GM18907 (cell line): ENCODE measurements around the gene MRPS31.
A peak's percentile ranks its signal among the peaks of the same experiment; 100 is the strongest.
"Not testable (repeated sequence)": the region's sequence is repeated elsewhere in the genome, so short reads cannot be mapped to it uniquely, and the experiment has no call there.

Experiments
- ATAC-seq: cut with Tn5 transposase; IDR thresholded peaks from one replicate; pipeline ENCODE4 v1.9.1; 2021; ENCODE audit warnings: mild to moderate bottlenecking, moderate library complexity; ENCODE audit not compliant: unreplicated experiment

MRPS31 gene

DNA sequence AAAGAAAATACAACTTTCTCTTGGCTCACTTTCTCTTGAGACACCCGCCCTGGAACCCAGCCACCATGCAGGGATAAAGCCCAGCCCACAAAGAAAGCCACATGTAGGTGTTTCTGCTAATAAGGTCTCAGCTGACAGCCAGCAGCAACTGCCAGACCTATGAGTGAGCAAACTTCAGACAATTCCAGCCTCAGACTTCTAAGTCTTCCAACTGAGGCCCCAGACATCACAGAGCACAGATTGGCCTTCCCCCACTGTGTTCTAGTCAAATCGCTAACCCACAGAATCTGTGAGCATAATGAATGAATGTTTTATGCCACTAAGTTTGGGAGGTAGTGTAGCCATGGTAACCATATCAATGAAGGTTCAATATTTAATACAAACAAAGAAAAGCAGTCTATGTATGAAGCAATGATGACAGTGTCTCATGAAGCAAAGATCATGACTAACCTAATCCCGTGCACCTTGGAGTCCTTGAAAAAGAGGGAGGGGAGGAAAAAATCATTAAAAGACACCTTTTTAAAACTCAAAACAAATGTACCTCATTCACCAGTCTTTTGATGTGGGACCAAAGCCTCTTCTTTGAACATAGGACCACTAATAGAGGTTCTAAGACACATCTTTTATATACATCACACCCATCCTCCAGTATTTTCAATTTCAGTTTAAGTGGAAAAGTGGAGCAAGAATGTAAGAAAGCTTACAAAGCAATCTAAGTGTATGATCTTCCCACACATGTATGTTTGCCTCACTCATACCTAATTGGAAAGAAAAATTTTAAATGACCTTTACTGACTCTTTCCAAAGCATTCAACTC, 6.2 kb downstream of the MRPS31 start:
- no peak for ATAC-seq

DNA sequence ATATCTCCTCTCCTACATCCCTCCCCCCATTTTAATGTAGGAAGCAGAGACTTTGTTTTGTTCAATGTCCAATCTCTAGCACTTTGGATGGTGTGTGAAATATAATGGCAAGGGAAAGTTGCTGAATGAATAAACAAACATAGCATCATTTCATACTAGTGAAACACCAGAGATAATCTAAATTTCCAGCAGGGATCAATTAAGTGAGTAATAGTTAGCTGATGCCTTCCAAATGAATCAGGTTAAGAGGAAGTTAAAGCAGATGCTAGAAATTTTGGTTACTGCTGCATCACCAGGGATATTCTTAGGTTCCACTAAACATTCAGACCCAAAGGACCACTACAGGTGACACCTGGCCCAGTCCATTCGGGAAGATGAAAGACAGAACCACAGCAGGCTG, 8.1 kb downstream of the MRPS31 start:
- no peak for ATAC-seq

DNA sequence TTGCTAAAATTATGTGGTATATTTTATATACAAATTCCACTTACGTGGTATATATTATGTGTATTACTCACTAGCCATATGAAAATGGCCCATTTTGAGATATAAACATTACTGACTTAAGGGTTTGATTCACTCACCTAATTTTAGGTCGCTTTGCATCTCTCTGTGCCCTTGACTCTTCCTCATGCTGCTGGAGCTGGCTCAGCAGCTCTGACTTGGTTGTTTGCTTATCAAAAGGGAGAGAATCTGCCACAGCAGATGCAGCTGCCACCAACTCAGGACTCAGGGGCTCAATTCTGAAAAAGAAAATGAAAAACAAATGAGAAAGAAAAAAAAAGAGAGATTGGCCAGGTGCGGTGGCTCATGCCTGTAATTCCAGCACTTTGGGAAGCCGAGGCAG, 12.2 kb downstream of the MRPS31 start:
- ATAC-seq = no peak

DNA sequence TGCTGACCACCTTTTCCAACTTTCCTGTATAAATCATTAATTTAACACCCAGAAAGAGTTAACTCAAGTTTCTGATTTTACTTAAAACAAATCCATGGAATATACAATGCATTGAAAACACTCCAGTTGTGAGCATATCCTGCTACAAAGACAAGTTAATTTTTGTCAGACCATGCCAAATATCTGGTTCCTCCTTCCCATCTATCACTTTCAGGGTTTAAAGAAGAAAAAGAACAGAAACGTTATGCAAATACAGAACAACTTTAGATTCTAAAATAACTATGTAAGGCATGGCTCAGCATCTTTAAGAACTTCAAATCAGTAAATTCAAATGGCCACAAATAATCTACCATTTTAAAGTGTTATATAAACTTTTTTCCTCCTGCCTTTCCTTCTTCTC, 14.9 kb downstream of the MRPS31 start:
- peak; percentile 66 for ATAC-seq

DNA sequence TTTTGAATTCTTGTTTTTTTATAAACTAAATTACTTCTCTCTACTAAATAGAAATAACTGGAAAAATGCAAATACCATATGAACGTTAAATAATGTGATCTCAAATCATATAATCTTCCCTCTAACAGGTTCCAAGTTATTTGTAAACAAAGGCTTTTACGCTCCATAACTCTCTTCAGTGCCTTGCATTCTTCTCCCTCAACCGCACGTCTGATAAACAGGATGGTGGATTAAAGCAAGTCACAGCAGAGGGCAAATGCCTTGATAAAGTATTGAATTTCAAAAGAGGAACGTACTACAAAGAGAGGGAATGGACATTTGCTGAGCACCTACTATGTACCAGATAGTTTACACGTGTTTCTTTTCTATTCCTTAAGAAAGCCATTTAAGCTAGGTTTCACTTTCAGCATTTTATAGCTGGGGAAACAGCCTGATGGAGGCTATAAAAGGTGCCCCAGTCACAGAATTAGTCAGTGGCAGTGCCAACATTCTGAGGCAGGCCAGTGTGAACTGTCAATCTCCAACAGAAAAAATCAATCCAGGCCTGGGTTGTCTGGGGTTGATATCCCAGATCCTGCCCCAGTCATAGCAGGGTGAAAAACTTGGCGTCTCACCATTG, 15.8 kb downstream of the MRPS31 start:
- ATAC-seq = no peak

DNA sequence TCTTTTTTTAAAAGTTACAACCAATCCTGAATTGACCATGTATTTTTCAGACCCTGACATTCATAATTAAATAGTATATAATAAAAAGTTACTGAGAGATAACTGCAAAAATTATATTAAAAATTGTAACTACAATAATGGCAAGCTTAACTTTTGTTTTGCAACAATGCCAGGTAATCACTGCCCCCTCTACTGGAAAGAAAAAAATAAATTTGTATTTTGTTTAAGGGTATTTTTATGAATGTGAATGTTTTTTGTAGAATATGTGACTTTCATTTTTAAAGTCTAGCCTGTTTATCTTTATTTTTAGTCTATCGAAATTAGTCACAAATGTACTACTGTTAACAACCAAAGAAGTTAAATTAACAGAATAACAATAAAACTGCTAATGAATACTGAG, 21.7 kb downstream of the MRPS31 start:
- ATAC-seq = no peak

DNA sequence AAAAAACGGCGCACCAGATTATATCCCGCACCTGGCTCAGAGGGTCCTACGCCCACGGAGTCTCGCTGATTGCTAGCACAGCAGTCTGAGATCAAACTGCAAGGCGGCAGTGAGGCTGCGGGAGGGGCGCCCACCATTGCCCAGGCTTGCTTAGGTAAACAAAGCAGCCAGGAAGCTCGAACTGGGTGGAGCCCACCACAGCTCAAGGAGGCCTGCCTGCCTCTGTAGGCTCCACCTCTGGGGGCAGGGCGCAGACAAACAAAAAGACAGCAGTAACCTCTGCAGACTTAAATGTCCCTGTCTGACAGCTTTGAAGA, 35.8 kb downstream of the MRPS31 start:
- ATAC-seq = not testable (repeated sequence)

DNA sequence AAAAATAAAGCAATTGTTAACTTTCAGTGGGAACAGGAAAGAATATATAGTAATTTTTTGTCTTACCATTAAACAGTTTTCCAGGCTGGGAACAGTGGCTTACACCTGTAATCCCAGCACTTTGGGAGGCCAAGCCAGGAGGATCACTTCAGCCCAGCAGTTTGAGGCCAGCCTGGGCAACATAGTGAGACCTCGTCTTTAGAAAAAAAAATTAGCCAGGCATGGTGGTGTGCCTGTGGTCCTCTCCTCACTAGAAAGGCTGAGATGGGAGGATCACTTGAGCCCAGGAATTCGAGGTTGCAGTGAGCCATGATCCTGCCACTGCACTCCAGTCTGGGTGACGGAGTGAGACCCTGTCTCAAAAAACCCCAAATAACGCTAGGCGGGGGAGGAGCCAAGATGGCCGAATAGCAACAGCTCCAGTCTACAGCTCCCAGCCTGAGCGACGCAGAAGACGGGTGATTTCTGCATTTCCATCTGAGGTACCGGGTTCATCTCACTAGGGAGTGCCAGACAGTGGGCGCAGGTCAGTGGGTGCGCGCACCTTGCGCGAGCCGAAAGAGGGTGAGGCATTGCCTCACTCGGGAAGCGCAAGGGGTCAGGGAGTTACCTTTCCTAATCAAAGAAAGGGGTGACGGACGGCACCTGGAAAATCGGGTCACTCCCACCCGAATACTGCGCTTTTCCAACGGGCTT, 36.3 kb downstream of the MRPS31 start:
- not testable (repeated sequence) for ATAC-seq

DNA sequence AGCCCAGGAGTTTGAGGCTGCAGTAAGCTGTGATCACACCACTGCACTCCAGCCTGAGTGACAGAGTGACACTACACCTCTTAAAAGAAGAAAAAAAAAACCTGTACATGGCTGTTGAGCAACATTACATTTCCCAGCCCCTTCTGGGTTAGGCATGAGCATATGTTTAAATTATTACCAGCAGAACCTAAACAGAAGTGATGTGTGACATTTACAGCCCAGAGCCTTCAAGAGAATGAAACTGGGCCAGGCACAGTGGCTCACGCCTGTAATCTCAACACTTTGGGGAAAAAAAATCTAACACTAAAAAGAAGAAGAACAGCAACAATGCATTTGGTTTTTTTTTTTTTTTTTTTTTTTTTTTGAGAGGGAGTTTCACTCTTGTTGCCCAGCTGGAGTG, 38.3 kb downstream of the MRPS31 start:
- no peak for ATAC-seq

DNA sequence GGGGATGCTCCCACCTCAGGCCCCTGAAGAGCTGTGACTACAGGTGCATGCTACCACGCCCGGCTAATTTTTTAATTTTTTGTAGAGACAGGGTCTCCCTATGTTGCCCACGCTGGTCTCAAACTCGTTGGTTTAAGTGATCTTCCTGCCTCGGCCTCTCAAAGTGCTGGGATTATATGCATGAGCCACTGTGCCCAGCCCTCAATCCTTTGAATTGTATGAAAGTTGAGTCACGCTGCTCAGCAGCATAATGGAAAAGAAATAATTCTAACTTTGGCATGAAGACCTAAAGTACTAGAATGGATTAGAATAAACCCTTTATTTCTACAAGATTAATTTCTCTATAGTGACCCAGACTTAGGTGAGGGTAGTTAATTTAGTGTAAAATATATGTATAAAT, 42.4 kb downstream of the MRPS31 start:
- ATAC-seq = no peak

DNA sequence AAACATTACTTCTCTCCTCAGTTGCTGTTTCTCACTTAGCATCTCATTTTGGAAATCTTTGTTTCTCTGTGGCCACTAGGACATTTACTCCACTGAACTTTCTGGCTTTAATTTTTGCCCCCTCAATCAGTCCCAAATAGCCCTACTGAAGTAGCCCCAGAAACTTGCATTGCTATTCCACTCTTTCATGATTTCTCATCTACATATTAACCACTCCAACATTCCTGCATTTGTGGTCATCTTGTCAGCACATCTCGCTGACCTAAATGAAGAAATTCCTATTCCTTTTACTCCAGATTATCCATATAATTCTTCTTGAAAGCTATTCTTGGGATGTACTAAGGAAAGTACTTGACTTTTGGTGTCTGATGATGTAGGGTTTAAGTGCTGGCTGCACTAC, 56.6 kb downstream of the MRPS31 start:
- ATAC-seq = not testable (repeated sequence)

DNA sequence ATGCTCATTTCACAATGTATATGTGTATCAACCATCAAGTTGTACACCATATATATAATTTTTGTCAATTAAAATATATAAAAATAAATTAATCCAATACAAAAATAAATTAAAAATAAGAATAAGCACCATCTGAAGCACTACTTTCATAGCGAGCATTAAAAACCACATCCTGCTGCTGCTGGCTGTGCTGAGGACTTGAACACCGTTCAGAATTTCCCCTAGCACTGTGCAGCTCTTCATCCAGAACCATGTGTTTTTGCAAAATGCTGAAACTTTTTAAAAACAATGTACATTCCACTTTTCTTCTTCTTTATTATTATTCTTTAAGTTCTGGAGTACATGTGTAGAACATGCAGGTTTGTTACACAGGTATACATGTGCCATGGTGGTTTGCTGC, 64.6 kb downstream of the MRPS31 start:
- ATAC-seq = no peak

DNA sequence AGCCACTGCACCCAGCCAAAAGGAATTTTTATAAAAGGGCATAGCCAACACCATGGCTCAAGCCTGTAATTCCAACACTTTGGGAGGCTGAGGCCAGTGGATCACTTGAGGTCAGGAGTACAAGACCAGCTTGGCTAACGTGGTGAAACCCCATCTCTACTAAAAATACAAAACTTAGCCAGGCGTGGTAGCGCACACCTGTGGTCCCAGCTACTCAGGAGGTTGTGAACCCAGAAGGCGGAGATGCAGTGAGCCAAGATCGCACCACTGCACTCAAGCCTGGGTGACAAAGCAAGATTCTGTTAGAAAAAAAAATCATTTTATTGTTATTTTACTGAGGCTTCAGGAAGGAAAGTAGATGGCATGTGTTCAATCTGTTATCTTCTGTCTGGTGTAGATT, 73.3 kb downstream of the MRPS31 start:
- ATAC-seq = peak; percentile 65

DNA sequence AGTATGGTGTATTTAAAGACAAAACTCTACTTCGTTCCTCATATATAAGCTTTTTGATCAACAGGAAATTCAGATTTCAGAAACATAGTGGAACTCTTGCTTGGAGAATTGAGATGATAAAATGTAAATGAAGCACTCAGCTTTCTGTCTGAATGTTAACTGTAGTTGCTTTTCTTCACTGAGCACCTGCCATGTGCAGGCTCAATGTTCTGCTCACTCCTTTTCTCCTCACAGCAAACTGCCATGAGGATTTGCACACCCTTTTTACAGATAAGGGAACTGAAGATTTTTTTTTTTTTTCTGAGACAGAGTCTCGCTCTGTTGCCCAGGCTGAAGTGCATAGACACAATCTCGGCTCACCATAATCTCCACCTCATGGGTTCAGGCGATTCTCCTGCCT, 76.6 kb downstream of the MRPS31 start:
- ATAC-seq = no peak

DNA sequence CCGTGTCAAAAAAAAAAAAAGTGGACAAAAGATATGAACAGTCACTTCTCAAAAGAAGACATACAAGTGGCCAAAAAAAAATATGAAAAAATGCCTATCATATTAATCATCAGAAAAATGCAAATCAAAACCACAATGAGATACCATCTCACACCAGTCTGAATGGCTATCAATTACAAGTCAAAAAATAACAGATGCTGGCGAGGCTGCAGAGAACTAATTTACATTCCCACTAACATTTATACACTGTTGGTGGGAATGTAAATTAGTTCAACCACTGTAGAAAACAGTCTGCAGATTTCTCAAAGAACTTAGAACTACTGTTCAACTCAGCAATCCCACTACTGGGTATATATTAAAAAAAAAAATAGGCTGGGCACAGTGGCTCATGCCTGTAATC, 78.0 kb downstream of the MRPS31 start:
- peak; percentile 73 for ATAC-seq

DNA sequence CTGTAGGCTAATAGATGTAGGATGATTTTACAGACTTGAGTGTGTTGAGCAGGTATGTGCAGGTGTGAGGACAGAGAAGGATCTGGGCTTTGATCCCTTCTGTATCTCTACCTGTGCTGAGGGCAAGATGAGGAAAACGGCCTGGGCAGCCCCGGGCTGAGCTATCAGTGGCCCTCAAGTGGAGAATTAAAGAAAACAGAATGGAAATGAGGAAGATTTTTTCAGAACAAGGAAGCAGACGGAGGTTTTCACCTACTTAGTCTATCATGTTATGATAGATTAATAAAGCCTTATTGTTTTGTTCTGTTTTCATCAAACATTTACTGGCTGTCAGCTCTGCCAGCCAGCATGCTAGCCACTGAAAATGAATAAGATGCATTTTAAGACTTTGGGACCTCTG, 82.2 kb downstream of the MRPS31 start:
- ATAC-seq = no peak

DNA sequence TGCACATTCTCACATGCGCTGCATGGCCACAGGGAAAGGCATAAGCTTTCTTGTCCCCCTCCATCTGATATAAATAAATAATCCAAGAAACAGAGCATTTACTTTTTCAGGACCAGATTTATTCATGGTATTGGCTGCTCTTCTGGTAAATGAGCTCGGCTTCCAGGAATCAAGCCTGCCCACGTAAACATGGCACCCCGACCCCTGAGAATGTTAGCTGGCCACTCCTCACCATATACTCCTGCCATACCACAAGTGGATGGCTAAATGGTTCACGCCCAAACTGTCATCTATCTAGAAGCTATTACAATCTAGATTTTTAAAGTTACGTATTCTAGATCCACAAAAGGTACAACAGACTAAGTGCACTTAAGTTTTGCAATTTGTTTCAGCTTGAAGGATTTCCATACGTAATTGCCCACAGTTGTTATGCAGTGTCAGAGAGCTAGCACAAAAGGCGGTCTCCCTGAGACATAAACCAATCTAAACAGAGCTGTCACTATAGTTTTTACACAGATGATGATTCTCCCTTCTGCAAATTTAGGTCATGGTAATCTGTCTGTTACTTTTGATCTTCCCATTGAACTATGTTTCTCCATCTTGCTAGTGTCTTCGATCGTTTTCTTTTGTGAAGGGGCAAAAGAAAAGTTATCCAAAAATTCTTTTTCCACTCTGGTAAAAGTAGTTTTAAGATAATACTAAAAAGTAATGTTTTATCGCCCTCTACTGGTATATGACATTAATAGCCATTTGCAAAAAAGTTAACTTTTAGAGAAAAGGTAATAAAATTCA, 88.3 kb downstream of the MRPS31 start:
- no peak for ATAC-seq

DNA sequence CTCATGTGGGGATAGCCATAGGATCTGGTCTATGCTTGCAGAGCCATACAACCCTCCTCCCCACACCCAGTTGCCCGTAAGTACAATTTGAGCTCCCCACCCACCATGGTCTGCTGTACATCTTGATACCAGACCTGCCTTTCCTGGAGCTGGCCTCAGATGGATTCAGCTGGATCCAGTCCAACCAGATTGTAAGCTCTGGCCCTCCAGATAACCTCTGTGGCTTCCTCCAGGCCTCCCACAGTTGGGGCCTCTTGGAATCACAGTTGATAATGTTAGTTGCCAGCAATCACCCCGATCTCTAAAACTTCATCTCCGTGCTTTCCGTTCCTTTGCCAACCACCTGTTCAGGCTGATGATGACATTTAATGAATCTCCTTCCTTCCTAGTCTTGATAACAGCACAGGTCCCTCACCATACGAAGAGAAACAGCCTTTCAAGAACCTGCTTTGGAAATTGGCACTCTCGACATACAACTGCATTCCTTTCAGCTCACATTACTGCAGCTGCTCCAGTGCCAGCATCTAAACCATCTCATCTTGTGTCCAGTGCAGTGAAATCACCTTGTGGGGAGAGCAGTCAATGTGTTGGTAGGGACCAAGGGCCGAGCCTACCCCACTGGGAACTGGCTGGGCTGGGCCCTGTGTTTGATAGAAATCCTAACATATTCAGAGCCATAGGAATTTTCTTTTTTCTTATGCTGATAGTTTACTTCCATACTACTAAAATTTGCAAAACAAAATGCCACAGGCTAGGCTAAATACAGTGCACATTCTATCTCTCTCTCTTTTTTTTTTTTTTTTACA, 89.4 kb downstream of the MRPS31 start:
- no peak for ATAC-seq

DNA sequence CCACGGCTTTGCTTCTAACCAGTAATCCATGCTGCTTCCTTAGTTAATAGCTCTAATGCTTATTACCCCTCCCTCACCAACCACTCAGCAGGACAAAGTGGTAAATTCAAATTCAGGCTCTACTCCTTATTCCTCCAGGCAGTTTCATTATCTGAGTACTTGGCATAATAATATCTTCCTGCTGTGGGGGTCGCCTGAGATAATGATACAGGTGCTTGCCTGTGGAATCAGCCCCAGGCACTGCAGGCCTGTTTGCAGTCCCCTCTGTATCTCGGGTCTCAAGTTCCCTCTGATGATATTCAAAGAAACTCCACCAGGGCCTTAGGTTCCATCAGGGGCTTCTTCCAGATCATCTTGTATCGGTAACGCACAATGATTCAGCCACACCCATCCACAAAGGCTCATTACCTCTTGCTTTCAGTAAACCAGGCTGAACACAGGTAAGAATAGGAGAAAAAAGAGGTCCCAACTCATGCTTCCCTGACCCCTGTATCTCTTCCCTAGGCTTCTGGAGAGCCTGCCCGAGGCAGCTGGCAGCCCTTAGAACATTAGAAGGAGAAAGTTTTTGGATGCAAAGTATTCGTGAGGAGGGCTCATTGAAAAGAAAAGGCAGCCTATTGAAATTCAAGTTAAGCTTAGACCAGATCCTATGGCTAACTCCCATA, 90.2 kb downstream of the MRPS31 start:
- ATAC-seq = no peak

DNA sequence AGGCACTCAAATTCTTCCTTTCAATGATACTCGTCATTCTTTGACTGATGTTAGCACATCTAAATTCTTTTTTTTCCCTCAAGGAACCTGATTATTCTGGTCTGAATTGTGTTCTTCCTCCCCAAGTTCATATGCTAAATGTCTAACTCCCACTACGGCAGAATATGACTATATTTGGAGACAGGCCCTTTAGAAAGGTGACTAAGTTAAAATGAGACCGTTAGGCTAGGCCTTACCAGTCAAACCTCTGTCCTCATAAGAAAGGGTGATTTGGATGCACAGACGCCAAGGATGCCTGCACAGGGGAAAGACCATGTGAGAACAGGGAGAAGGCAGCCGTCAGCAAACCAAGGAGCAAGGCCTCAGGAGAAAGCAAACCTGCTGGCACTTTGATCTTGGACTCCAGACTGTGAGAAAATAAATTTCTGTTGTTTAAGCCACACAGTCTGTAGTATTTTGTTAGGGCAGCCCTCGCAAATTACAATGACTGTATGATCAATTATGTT, 91.5 kb downstream of the MRPS31 start:
- ATAC-seq = no peak
